ENCODE measurements around the gene PHTF1.

- TF ChIP-seq RAD21 (IDR thresholded peaks at IDR 0.05; ENCODE audit: low read depth) (no peak), MAX (IDR thresholded peaks at IDR 0.05) (no peak), TAF1 (IDR thresholded peaks at IDR 0.05; ENCODE audit: low read depth) (no peak), FOXM1 (IDR thresholded peaks at IDR 0.05; ENCODE audit: borderline replicate concordance, low read depth) (no peak), EP300 (IDR thresholded peaks at IDR 0.05; ENCODE audit: borderline replicate concordance) (no peak)
Measured at GRCh38 chr1:113663165-113663951, 95.9 kb downstream of the PHTF1 start.
